Ascending aorta (tissue), 2 donors: ENCODE data around the gene BTF3. TPM values are rescaled to one million over a fixed set of nuclear protein-coding genes. Genes with fewer than 3 reads are reported as not detected.

Experiments used
- DNase-seq, 2 donors: peaks; one replicate each; pipeline ENCODE4 v3.0.0-alpha.2; 2019; ENCODE audit warnings: low spot score in 2 of 2
- H3K27ac ChIP-seq, 2 donors: fragments of 200-600 bp; sonication (generic); one replicate each; pipeline ENCODE4 v1.5.1; 2016 to 2017; ENCODE audit warnings: mild to moderate bottlenecking in 1 of 2
- H3K27me3 ChIP-seq: fragments of 200-600 bp; sonication (generic); one replicate; pipeline ENCODE4 v1.5.1; 2017
- H3K36me3 ChIP-seq, 2 donors: fragments of 200-600 bp; sonication (generic); one replicate each; pipeline ENCODE4 v1.5.1; 2016
- H3K4me1 ChIP-seq, 2 donors: fragments of 200-600 bp; sonication (generic); one replicate each; pipeline ENCODE4 v1.5.1; 2016 to 2017; ENCODE audit warnings: mild to moderate bottlenecking in 1 of 2
- H3K4me3 ChIP-seq, 2 donors: fragments of 200-600 bp; sonication (generic); one replicate each; pipeline ENCODE4 v1.5.1; 2016 to 2017; ENCODE audit warnings: mild to moderate bottlenecking in 1 of 2
- H3K9me3 ChIP-seq, 2 donors: fragments of 200-600 bp; sonication (generic); one replicate each; pipeline ENCODE4 v1.5.1; 2016
- CTCF ChIP-seq, 3 experiments: fragments of 200-600 bp in 2 of 3; fragments of 450-650 bp in 1 of 3; sonication (generic) in 2 of 3; IDR thresholded peaks; one replicate each; pipeline ENCODE4 v1.5.1; 2016 to 2019; ENCODE audit warnings: antibody characterized with exemption in 3 of 3, mild to moderate bottlenecking in 1 of 3, moderate library complexity in 1 of 3
- intact Hi-C: fragments of 100-400 bp; cut with DNase I; formaldehyde crosslinking; loops from one replicate; pipeline ENCODE4 v1.15.1; 2023
- total RNA-seq: library from RNA; depleted of rRNA; stranded (reverse); fragments of >200 nt; gene quantifications from one replicate; pipeline ENCODE4 v1.1.0, GENCODE V29; 2016

Gene BTF3
- total RNA-seq, 1 donor from 2014 or later: 235 TPM

- no peak overlapping the region for H3K4me3 ChIP-seq
- H3K4me1 ChIP-seq: no peaks in the 10 kb centered on the region
- no peak for DNase-seq
- no peaks in the 10 kb centered on the region for H3K36me3 ChIP-seq
- intact Hi-C loops: no loop called here
- H3K27ac ChIP-seq: no peak overlapping the region
- no peak for TF ChIP-seq CTCF (IDR thresholded peaks at IDR 0.05)
- no peaks in the 10 kb centered on the region for H3K27me3 ChIP-seq
- no peaks in the 10 kb centered on the region for H3K9me3 ChIP-seq
These were observed 10.4 kb upstream of the BTF3 start for GRCh38 chr5:73487815-73488214.

GRCh38 chr5:73488806-73489205, 9.4 kb upstream of the BTF3 start:
- no peak overlapping the region for H3K27ac ChIP-seq
- no peak overlapping the region for H3K4me3 ChIP-seq
- no peak for DNase-seq
- no peaks in the 10 kb centered on the region for H3K36me3 ChIP-seq
- no peaks in the 10 kb centered on the region for H3K4me1 ChIP-seq
- no peak for TF ChIP-seq CTCF (IDR thresholded peaks at IDR 0.05)
- intact Hi-C loops: no loop called here
- no peaks in the 10 kb centered on the region for H3K9me3 ChIP-seq
- no peaks in the 10 kb centered on the region for H3K27me3 ChIP-seq

- Histone ChIP-seq H3K4me1 (no peaks in the 10 kb centered on the region), H3K9me3 (no peaks in the 10 kb centered on the region), H3K27ac (no peak overlapping the region), H3K27me3 (no peaks in the 10 kb centered on the region), H3K4me3 (no peak overlapping the region), H3K36me3 (no peaks in the 10 kb centered on the region)
- TF ChIP-seq CTCF (IDR thresholded peaks at IDR 0.05): no peak
- intact Hi-C loops: no loop called here
- DNase-seq: no peak
These were observed 8.2 kb upstream of the BTF3 start for GRCh38 chr5:73490088-73490487.

- Histone ChIP-seq H3K9me3 (no peaks in the 10 kb centered on the region), H3K27ac (no peak overlapping the region), H3K36me3 (no peaks in the 10 kb centered on the region), H3K4me3 (no peak overlapping the region), H3K4me1 (no peaks in the 10 kb centered on the region), H3K27me3 (no peaks in the 10 kb centered on the region)
- DNase-seq: no peak
- intact Hi-C loops: no loop called here
- TF ChIP-seq CTCF (IDR thresholded peaks at IDR 0.05): no peak
These were observed 7.1 kb upstream of the BTF3 start for GRCh38 chr5:73491155-73491554.

DNA sequence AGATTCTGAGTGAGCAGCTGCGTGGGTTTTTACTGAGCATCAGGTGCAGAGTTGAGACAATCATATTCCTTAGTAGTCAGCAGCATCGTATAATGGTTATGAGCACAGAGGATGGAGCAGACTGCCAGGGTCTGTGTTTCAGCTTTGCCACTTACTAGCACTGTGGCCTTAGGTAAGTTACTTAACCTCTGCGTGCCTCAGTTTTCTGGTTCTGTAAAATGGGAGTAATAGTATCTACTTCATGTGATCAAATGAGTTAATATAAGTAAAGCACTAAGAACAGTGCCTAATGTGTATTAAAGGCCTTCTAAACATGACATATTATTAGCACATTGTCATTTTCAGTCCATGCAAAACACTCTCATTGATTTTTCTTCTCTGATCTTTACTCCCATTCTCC, 4.8 kb upstream of the BTF3 start:
- Histone ChIP-seq H3K9me3 (no peaks in the 10 kb centered on the region), H3K36me3 (no peaks in the 10 kb centered on the region), H3K27me3 (no peaks in the 10 kb centered on the region), H3K4me1 (peaks cover 0 to 3% of the 10 kb centered on the region in 2 donors), H3K27ac (no peak overlapping the region), H3K4me3 (no peak overlapping the region)
- no peak for TF ChIP-seq CTCF (IDR thresholded peaks at IDR 0.05)
- DNase-seq: no peak
- intact Hi-C loops: no loop called here

- no peak for TF ChIP-seq CTCF (IDR thresholded peaks at IDR 0.05)
- Histone ChIP-seq H3K36me3 (no peaks in the 10 kb centered on the region), H3K4me3 (no peak overlapping the region), H3K27ac (no peak overlapping the region), H3K4me1 (peaks cover 0 to 10% of the 10 kb centered on the region in 2 donors), H3K9me3 (no peaks in the 10 kb centered on the region), H3K27me3 (no peaks in the 10 kb centered on the region)
- no peak for DNase-seq
- intact Hi-C loops: loop anchor here (5.0 kb wide), 1 partner anchor 47 kb away; the partner anchor contains the start of gene FOXD1
These were observed 3.5 kb upstream of the BTF3 start for GRCh38 chr5:73494721-73495120.
